Midbrain (tissue), 1 donor: Measurements from ENCODE around the gene LRRC10B.

ENCODE experiments used
- DNase-seq: peaks from one replicate; lab custom pipeline; 2025; lab: John Stamatoyannopoulos, UW

Gene LRRC10B

GRCh38 chr11:61486779-61487178, 21.8 kb upstream of the LRRC10B start:
- no peak for DNase-seq

GRCh38 chr11:61487342-61488025, 21.1 kb upstream of the LRRC10B start:
- DNase-seq: no peak

DNA sequence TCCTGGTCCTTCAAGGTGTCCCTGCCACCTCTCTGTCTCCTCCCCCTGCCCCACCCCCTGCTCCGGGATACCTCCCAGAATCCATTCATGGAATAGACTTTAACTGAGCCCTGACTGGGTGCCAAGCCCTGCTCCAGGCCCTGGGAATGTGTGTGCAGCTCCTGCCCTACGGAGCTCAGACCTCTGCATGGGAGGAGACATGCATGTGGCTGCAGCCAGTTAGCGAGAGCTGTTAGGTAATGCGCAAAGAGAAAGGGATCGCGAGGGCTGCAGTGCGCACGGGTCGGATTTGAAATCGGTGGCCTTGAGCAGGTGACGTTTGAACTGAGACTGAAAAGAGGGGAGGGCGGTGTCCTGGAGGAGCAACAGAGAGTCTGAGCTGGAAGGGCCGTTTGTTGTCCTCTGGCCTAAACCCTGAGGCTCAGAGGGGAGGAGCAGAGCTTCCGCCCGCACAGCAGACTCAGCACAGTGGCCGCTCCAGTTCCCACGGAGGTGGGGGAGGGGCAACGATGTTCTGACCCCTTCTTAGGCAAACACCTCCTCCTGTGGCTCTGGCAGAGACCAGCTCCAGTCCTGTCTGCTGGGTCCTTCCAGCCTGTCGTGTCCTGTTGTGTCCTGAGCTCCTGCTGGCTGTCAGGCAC, 19.8 kb upstream of the LRRC10B start:
- DNase-seq: no peak

- DNase-seq: no peak
These were observed 18.5 kb upstream of the LRRC10B start for GRCh38 chr11:61489833-61490721.

DNA sequence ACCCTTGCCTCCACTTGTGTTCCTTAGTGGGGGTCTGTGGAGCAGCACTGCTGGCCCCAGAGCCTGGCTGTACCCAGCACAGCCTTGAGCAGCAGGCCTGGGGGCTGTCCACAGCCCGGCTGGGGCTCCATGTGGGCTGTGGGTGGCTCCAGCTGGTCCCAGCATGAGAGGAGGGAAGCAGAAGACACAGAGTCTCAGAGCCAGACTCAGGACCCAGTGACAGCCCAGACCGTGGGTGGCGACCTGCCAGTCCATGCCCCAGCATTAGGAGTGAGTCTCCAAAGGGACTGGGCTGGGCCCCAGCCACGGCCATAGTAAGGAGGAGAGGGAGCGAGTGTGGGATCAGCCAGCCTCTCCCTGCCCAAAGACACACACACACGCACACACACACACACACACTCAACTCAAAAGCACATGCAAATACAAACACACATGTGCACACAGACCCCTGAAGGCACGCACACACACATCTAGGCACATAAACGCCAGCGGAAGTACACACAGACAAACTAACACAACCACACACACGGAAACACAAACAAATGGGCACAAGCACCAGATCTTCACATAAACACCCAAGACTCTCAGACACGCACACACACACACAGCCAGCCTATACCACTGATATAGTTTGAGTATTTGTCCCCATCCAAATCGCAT, 16.7 kb upstream of the LRRC10B start:
- DNase-seq: no peak

GRCh38 chr11:61494381-61494961, 14.1 kb upstream of the LRRC10B start:
- no peak for DNase-seq

GRCh38 chr11:61495801-61496601, 12.5 kb upstream of the LRRC10B start:
- DNase-seq: no peak

GRCh38 chr11:61496602-61497400, 11.7 kb upstream of the LRRC10B start:
- DNase-seq: no peak

DNA sequence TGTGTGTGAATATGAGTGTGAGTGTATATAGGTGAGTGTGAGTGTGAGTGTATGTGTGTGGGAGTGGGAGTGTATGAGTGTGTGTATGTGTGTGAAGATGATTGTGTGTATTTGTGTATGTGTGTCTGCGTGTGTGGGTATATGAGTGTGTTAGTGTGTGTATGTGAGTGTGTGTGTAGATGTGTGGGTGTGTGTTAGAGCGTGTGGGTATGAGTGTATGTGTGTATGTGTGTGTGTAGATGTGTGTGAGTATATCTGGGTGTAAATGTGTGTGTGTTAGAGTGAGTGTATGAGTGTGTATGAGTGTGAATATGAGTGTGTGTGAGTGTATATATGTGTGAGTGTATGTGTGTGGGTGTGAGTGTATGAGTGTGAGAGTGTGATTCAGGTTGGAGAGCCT, 11.1 kb upstream of the LRRC10B start:
- no peak for DNase-seq

- no peak for DNase-seq
These were observed 10.7 kb upstream of the LRRC10B start for GRCh38 chr11:61497876-61498275.

- no peak for DNase-seq
These were observed 9.7 kb upstream of the LRRC10B start for GRCh38 chr11:61498767-61499341.

DNA sequence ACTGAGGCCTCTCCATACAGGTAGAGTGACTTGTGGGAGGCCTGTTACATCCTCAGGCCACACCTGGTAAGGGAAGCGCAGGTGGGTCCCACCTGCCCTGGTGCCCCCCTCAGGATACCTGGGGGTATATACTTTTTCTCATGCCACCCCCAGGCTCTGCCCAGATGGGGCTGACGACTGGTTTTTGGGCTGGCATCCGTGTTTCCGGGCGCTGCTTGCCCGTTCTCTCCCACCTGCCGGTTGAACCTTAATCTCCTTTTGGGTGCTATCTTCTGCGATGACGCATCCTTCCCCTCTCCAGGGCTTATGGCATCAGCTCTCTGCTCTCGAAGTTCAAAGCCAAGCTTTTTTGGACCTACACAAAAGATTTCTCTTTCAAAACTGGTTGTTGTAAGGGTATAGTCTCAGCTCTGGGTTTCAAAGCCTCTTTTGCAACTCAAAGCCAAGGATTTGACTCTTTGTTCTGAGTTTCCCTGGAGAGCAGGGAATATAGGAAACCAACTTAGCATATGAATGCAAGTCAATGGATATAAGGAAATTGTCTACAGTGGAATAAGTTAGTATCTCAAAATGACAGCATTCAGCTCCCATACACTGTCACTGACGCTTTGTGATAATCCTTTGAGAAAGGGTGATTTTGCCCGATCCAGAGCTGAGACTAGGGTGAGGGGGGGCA, 8.6 kb upstream of the LRRC10B start:
- no peak for DNase-seq

DNA sequence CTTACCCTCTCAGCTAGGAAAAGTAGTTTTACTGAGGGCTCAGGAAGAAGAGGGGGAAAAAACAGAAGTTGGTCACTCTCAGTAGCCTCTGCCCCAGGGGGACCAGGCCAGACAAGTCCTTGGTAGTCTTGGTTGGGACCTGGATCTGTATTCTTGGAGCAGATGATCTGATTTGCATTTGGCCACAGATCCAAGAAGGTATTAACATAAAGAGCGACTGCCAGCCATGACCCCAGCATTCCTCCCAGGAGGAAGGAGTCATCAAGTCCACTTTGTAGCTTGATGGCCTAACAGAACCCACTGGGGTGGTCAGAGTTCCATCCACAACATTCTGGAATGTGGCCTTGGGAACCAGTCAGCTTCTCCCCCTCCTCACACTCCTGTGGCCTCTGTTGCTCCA, 6.0 kb upstream of the LRRC10B start:
- no peak for DNase-seq

- no peak for DNase-seq
These were observed 5.3 kb upstream of the LRRC10B start for GRCh38 chr11:61503135-61503770.

DNA sequence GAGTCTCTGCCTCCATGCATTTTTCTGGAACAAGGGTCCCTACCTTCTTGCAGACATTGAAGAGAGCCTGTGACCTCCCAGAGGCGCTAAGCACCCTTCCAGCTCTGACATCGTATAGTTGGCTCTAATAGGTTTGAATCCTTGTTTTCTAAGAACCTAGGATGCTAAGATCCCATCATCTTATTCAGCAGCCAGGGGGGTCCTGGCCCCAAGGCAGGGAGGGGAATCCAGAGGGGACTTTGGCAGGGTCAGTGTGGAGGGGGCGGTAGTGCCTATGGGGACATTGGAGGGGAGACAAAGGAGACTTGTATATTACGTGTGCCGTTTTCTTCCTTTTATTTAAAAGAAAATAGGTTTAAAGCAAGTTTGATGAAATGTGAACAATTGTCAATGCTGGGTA, 3.4 kb upstream of the LRRC10B start:
- DNase-seq: no peak

GRCh38 chr11:61505640-61506155, 2.9 kb upstream of the LRRC10B start:
- DNase-seq: no peak

DNA sequence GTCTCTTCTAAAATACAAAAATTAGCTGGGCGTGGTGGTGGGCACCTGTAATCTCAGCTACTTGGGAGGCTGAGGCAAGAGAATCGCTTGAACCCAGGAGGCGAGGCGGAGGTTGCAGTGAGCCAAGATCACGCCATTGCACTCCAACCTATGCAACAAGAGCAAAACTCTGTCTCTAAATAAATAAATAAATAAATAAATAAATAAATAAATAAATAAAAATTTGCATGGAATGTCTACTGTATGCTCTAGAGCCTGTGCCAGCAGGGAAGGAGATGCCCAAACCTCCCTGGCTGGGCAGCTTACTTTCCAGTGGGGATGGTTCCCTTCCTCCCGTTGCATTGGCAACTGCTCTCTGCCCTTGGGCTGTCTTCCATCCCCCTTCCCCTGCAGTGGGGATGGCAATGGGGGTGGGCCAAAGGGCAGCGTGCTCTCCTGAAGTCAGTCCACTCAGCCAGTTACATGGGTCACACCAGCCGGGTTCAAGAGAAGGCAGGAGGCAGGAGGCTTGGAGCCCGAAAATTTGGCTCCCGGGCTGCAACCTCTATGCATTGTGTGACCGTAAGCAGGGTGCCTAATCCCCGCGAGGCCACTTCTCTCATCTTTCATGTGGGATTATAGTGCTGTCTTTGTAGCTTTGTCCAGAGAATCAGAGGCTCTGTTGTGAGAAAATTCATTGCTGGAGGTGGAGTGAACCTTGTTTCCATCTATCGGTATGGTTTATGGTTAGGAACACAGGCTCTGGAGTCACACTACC, 1.4 kb upstream of the LRRC10B start:
- DNase-seq: no peak
